PFSK-1 (cell line): Measurements from ENCODE around the gene ALG10. TPM values are rescaled to one million over a fixed set of nuclear protein-coding genes. Genes with fewer than 3 reads are reported as not detected.

ENCODE experiments used
- FOXP2 ChIP-seq: optimal IDR thresholded peaks from 2 replicates; pipeline ENCODE3; 2011; ENCODE audit warnings: borderline replicate concordance, control low read depth, inconsistent platforms; ENCODE audit not compliant: insufficient read depth; ENCODE audit errors: extremely low read length, extremely low read depth
- POLR2AphosphoS5 ChIP-seq: IDR thresholded peaks from 2 replicates; pipeline ENCODE4 v1.6.1; 2012; ENCODE audit warnings: low read depth, mild to moderate bottlenecking, control low read depth, low read length, moderate library complexity
- SIN3A ChIP-seq: IDR thresholded peaks from 2 replicates; pipeline ENCODE4 v1.6.1; 2012; ENCODE audit warnings: mild to moderate bottlenecking, low read length, moderate library complexity, borderline replicate concordance; ENCODE audit not compliant: insufficient read depth
- TAF1 ChIP-seq: IDR thresholded peaks from 2 replicates; pipeline ENCODE4 v1.6.1; 2012; ENCODE audit warnings: low read length, control low read depth, borderline replicate concordance; ENCODE audit not compliant: insufficient read depth
- polyA plus RNA-seq: library from polyadenylated mRNA; unstranded; fragments of >200 nt; gene quantifications from one replicate; pipeline ENCODE4 v1.2.1, GENCODE V29; 2012; ENCODE audit warnings: low read depth, missing spikeins; ENCODE audit not compliant: insufficient read length
- TF ChIP-seq, protein P1 (sequence below), 2 experiments: IDR thresholded peaks; 2 replicates each; pipeline versions ENCODE4 v1.6.1 to v1.8.0; 2011 to 2012; ENCODE audit warnings: low read depth in 2 of 2, low read length in 2 of 2, control low read depth in 1 of 2, inconsistent platforms in 1 of 2, mild to moderate bottlenecking in 1 of 2, moderate library complexity in 1 of 2; ENCODE audit not compliant: insufficient read depth in 1 of 2

The ALG10 gene, protein sequence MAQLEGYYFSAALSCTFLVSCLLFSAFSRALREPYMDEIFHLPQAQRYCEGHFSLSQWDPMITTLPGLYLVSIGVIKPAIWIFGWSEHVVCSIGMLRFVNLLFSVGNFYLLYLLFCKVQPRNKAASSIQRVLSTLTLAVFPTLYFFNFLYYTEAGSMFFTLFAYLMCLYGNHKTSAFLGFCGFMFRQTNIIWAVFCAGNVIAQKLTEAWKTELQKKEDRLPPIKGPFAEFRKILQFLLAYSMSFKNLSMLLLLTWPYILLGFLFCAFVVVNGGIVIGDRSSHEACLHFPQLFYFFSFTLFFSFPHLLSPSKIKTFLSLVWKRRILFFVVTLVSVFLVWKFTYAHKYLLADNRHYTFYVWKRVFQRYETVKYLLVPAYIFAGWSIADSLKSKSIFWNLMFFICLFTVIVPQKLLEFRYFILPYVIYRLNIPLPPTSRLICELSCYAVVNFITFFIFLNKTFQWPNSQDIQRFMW
- 1.3 TPM for polyA plus RNA-seq

DNA sequence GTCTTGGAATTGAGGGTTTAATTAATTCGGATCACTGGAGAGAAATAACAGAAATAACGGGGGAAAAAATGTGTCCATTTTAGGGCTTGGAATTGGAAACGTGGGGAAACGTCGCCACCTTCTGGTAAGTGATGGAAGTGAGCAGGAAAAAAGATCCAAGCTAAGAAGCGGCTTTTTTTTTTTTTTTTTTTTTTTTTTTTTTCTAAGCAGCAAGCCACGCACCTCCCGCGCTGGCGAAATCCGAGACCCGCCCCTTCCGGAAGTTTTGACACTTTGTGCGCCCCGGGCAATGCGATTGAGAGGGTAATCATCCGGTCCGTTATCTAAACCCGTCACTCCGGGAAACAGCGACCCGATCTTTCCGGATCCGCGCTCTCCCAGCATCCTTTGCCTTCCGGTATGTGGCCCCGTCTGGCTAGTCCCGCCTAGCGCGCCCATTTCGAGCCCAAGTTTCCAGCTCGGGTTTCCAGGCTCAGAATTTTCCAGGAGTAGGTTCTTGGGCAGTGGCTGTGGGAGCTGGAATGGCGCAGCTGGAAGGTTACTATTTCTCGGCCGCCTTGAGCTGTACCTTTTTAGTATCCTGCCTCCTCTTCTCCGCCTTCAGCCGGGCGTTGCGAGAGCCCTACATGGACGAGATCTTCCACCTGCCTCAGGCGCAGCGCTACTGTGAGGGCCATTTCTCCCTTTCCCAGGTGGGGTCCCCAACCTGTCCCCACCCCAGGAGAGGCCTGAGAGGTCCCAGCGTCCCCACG lies at the start of gene ALG10:
TSS of gene ALG10 (plus strand) at position 418 of the 752 bp plus-strand sequence. CDS start at position 522, 104 bp downstream.
- TF ChIP-seq, protein P1, sequence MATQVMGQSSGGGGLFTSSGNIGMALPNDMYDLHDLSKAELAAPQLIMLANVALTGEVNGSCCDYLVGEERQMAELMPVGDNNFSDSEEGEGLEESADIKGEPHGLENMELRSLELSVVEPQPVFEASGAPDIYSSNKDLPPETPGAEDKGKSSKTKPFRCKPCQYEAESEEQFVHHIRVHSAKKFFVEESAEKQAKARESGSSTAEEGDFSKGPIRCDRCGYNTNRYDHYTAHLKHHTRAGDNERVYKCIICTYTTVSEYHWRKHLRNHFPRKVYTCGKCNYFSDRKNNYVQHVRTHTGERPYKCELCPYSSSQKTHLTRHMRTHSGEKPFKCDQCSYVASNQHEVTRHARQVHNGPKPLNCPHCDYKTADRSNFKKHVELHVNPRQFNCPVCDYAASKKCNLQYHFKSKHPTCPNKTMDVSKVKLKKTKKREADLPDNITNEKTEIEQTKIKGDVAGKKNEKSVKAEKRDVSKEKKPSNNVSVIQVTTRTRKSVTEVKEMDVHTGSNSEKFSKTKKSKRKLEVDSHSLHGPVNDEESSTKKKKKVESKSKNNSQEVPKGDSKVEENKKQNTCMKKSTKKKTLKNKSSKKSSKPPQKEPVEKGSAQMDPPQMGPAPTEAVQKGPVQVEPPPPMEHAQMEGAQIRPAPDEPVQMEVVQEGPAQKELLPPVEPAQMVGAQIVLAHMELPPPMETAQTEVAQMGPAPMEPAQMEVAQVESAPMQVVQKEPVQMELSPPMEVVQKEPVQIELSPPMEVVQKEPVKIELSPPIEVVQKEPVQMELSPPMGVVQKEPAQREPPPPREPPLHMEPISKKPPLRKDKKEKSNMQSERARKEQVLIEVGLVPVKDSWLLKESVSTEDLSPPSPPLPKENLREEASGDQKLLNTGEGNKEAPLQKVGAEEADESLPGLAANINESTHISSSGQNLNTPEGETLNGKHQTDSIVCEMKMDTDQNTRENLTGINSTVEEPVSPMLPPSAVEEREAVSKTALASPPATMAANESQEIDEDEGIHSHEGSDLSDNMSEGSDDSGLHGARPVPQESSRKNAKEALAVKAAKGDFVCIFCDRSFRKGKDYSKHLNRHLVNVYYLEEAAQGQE (IDR thresholded peaks at IDR 0.05; ENCODE audit: insufficient read depth in 1 of 2, low read depth in 2 of 2, low read length in 2 of 2): peak in 1 of 2 experiments; percentile 50; a peak in 1 of 4 replicates
- TF ChIP-seq TAF1 (peak; percentile 74; the same call in 1 of the 2 replicates), SIN3A (peak; percentile 43; the same call in 1 of the 2 replicates), POLR2AphosphoS5 (peak; percentile 87), FOXP2 (peak; percentile 43)

DNA sequence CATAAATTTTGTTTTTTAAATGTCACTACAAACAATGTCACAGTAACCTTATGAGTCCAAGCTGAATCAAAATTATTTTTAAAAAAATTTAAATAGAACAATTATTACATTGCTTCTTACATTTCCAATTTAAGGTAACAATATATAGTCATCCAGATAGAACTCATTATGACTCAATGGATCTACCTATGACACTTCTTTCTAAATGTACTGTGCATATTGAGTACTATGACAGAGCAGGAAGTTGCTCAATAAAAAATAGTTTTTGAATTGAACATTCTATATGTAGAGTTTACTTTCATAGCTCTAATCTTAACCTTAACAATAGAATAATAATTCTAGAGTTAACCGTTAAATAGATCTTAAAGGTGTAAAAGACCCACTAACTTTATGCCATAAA lies 44.4 kb upstream of the ALG10 start:
- no peak for TF ChIP-seq POLR2AphosphoS5
- TF ChIP-seq FOXP2: no peak
- TF ChIP-seq, protein P1 (IDR thresholded peaks at IDR 0.05; ENCODE audit: insufficient read depth in 1 of 2, low read depth in 2 of 2, low read length in 2 of 2): no peak
- TF ChIP-seq SIN3A: no peak
- TF ChIP-seq TAF1: no peak

DNA sequence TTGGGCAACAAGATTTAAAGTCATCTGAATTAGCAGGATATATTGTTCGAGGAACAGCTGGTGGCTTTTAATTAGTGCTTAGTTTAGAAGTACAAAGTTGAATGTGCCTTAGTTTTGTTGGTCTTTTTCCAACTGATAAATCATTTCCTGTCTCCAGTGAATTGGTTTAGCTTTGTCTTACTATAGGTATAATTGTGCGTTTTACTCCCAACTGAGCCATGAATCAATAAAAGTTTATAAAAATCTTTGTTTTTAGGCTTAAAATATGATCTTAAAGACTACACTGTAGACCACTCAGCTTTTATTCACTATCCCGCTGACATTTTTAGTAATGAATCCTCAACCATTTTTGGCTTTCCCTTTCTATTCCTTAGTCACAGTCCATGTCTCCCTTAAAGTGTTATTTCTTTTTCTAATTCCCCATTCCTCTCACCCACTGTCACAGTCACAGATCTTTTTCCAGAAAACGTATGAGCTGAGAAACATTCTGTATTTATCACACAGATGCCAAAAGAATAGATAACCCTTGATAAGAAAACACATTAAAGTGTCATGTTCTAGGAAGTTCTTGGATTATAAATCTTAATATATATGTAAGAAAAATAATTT lies 34.0 kb upstream of the ALG10 start:
- TF ChIP-seq FOXP2: no peak
- TF ChIP-seq, protein P1 (IDR thresholded peaks at IDR 0.05; ENCODE audit: insufficient read depth in 1 of 2, low read depth in 2 of 2, low read length in 2 of 2): no peak
- TF ChIP-seq POLR2AphosphoS5: no peak
- TF ChIP-seq TAF1: no peak
- no peak for TF ChIP-seq SIN3A

DNA sequence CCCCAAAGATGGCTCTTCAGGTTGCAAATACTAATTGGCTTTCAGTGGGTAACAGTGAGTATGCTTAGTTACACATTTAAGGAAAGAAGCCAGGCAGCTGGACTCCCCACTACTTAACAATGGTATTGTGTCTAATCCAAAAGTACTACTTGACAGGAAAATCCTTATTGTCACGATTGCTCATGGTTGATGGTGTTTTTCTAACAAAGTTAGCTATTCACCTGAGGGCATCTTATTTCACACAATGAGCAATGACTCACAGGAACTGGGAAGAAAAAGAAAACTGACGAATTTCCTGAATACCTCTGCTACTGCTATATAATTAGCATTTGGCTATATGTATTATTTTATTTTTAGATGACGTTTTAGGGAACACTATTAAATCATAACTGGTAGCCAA lies 33.4 kb upstream of the ALG10 start:
- TF ChIP-seq TAF1 (no peak), FOXP2 (no peak), SIN3A (no peak), POLR2AphosphoS5 (no peak)
- TF ChIP-seq, protein P1 (IDR thresholded peaks at IDR 0.05; ENCODE audit: insufficient read depth in 1 of 2, low read depth in 2 of 2, low read length in 2 of 2): no peak
